Stimulated activated CD4-positive, alpha-beta T cell treated with anti-CD3 and anti-CD28 coated beads, TNF-alpha, amount 100 ng/mL, for 4 hours (primary cell): ENCODE data around the gene TNKS2.

ENCODE experiments used
- DNase-seq, 3 experiments: peaks; one replicate each; pipeline ENCODE4 v3.0.0-alpha.2; 2020; ENCODE audit warnings: low read depth in 3 of 3

The TNKS2 gene

GRCh38 chr10:91908337-91909116 lies 110.3 kb downstream of the TNKS2 start:
- DNase-seq: peak; percentile 43 to 63 (median 51)

DNA sequence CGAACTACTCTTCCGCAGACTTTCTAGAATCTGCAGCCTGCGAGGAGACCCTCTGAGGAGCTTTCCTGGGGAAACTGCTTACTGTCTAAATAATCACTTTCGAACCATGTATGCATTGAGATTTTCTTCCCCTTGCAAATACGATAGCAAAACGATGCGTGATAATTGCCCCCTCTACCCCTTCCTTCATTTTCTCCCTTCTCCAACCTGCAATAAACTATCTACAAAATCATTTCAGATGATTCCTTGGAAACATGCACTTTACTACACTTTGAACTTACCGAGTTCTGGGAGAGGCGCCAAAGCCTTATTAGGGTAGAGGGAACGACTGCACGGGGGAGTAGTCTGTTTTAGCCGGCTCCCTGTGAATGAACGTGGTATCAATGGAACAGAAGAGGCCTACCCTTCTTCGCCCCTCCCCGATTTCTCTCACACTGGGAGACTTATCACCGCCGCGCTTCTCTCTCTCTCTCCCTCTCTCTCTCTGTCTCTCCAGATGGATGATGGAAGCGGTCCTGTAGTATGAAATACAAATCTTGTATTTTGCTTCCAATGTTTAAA lies 111.0 kb downstream of the TNKS2 start, which contains the start of gene FGFBP3:
TSS of gene FGFBP3 (minus strand) at position 370 of the 561 bp plus-strand sequence. CDS start 517 bp downstream, outside the sequence.
- DNase-seq: peak in 1 of 3 experiments; percentile 4

DNA sequence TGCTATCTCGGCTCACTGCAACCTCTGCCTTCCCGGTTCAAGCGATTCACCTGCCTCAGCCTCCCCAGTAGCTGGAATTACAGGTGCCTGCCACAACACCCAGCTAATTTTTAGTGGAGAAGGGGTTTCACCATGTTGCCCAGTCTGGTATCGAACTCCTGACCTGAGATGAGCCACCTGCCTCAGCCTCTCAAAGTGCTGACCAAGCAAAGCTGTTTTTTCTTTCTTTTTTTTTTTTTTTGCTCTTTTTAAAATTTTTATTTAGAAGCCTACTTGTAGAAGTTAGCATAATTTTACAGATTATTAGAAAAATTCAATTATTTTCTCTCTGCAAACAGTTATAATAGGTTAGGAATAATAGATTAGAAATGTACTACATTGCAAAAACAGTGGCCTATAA lies 112.2 kb downstream of the TNKS2 start:
- no peak for DNase-seq
